Measurements from ENCODE around the gene PRLR. TPM values are rescaled to one million over a fixed set of nuclear protein-coding genes. Genes with fewer than 3 reads are reported as not detected.
"Not testable (repeated sequence)": the region's sequence is repeated elsewhere in the genome, so short reads cannot be mapped to it uniquely, and the experiment has no call there.

Gene PRLR
- total RNA-seq, 2 experiments from 2014 or later, result not detected

GRCh38 chr5:35042781-35043180 is 187.5 kb downstream of the PRLR start:
- no peak overlapping the region for H3K27ac Mint-ChIP-seq
- no peaks in the 10 kb centered on the region for H3K36me3 Mint-ChIP-seq (ENCODE audit: low read depth)
- H3K4me1 Mint-ChIP-seq (ENCODE audit: low read depth), result no peaks in the 10 kb centered on the region
- H3K27me3 Mint-ChIP-seq, result peaks cover 29% of the 10 kb centered on the region
- no peak for TF ChIP-seq CTCF (IDR thresholded peaks at IDR 0.05)
- no peaks in the 10 kb centered on the region for H3K9me3 Mint-ChIP-seq
- no peak for DNase-seq
- intact Hi-C loops (cut with micrococcal nuclease), result no loop called here
- no peak overlapping the region for H3K4me3 Mint-ChIP-seq
- ATAC-seq, result no peak
- ChIA-PET POLR2A (no interaction called here), CTCF (no interaction called here)

- no peaks in the 10 kb centered on the region for H3K4me1 Mint-ChIP-seq (ENCODE audit: low read depth)
- TF ChIP-seq CTCF (IDR thresholded peaks at IDR 0.05), result no peak
- no peaks in the 10 kb centered on the region for H3K9me3 Mint-ChIP-seq
- no peak overlapping the region for H3K4me3 Mint-ChIP-seq
- ATAC-seq (no peak), DNase-seq (no peak)
- H3K27ac Mint-ChIP-seq, result no peak overlapping the region
- no peaks in the 10 kb centered on the region for H3K36me3 Mint-ChIP-seq (ENCODE audit: low read depth)
- peaks cover 32% of the 10 kb centered on the region for H3K27me3 Mint-ChIP-seq
- CTCF ChIA-PET, result no interaction called here
- POLR2A ChIA-PET, result no interaction called here
- intact Hi-C loops (cut with micrococcal nuclease), result no loop called here
Observed at GRCh38 chr5:35041261-35041660, 189.0 kb downstream of the PRLR start.

- H3K27me3 Mint-ChIP-seq, result peaks cover 28% of the 10 kb centered on the region
- ATAC-seq (no peak), DNase-seq (no peak)
- no peak for TF ChIP-seq CTCF (IDR thresholded peaks at IDR 0.05)
- no peaks in the 10 kb centered on the region for H3K36me3 Mint-ChIP-seq (ENCODE audit: low read depth)
- ChIA-PET POLR2A (no interaction called here), CTCF (no interaction called here)
- H3K4me3 Mint-ChIP-seq, result no peak overlapping the region
- H3K4me1 Mint-ChIP-seq (ENCODE audit: low read depth), result no peaks in the 10 kb centered on the region
- H3K27ac Mint-ChIP-seq, result no peak overlapping the region
- no peaks in the 10 kb centered on the region for H3K9me3 Mint-ChIP-seq
- intact Hi-C loops (cut with micrococcal nuclease), result no loop called here
Observed at GRCh38 chr5:35038891-35039290, 191.4 kb downstream of the PRLR start.

GRCh38 chr5:35036536-35036935 is 193.8 kb downstream of the PRLR start:
- Mint-ChIP-seq H3K27me3 (peaks cover 32% of the 10 kb centered on the region), H3K4me3 (no peak overlapping the region), H3K9me3 (no peaks in the 10 kb centered on the region), H3K36me3 (ENCODE audit: low read depth) (no peaks in the 10 kb centered on the region), H3K27ac (no peak overlapping the region), H3K4me1 (ENCODE audit: low read depth) (no peaks in the 10 kb centered on the region)
- ChIA-PET CTCF (no interaction called here), POLR2A (interaction anchor here (0.7 kb wide), 1 partner anchor 57 kb away, joined by 3 read pairs; no protein-coding TSS in a partner anchor)
- DNase-seq (no peak), ATAC-seq (no peak)
- intact Hi-C loops (cut with micrococcal nuclease), result no loop called here
- TF ChIP-seq CTCF (IDR thresholded peaks at IDR 0.05), result no peak

- DNase-seq; H3K9me3 Mint-ChIP-seq; H3K36me3 Mint-ChIP-seq (ENCODE audit: low read depth); CTCF ChIA-PET; H3K27ac Mint-ChIP-seq; H3K4me1 Mint-ChIP-seq (ENCODE audit: low read depth); intact Hi-C loops (cut with micrococcal nuclease); H3K4me3 Mint-ChIP-seq; ATAC-seq: not testable (repeated sequence)
- POLR2A ChIA-PET, result interaction anchor here (0.7 kb wide), 1 partner anchor 57 kb away, joined by 3 read pairs; no protein-coding TSS in a partner anchor
- peaks cover 27% of the 10 kb centered on the region for H3K27me3 Mint-ChIP-seq
Observed at GRCh38 chr5:35035929-35036328, 194.4 kb downstream of the PRLR start.

- no peak for DNase-seq
- H3K27ac Mint-ChIP-seq, result no peak overlapping the region
- ChIA-PET CTCF (no interaction called here), POLR2A (no interaction called here)
- H3K4me3 Mint-ChIP-seq, result no peak overlapping the region
- no peaks in the 10 kb centered on the region for H3K4me1 Mint-ChIP-seq (ENCODE audit: low read depth)
- no peaks in the 10 kb centered on the region for H3K9me3 Mint-ChIP-seq
- H3K36me3 Mint-ChIP-seq (ENCODE audit: low read depth), result no peaks in the 10 kb centered on the region
- peaks cover 25% of the 10 kb centered on the region for H3K27me3 Mint-ChIP-seq
- no peak for TF ChIP-seq CTCF (IDR thresholded peaks at IDR 0.05)
- intact Hi-C loops (cut with micrococcal nuclease), result no loop called here
- ATAC-seq, result no peak
Observed at GRCh38 chr5:35035271-35035670, 195.0 kb downstream of the PRLR start.
